Naive thymus-derived CD4-positive, alpha-beta T cell (primary cell): Measurements from ENCODE around the gene EFNA1. TPM values are rescaled to one million over a fixed set of nuclear protein-coding genes. Genes with fewer than 3 reads are reported as not detected.

Experiments used
- ATAC-seq: fragments of 150-1000 bp; cut with Tn5 transposase; 2 replicates; pipeline ENCODE4 v1.10.0; 2021; ENCODE audit warnings: mild to moderate bottlenecking, moderate library complexity
- CTCF ChIA-PET: fragments of 350-600 bp; sonication (Branson Sonifier 250); formaldehyde crosslinking; loops from one replicate; lab custom pipeline; 2021; ENCODE audit warnings: antibody characterized with exemption; lab: Charles Lee
- POLR2A ChIA-PET: fragments of 350-600 bp; sonication (Branson Sonifier 250); formaldehyde crosslinking; loops from one replicate; lab custom pipeline; 2021; ENCODE audit warnings: antibody characterized with exemption, inconsistent platforms; lab: Charles Lee
- DNase-seq, 9 donors: peaks; one replicate each; pipeline versions ENCODE4 v3.0.0 to v3.0.0-alpha.2; 2020 to 2022; ENCODE audit warnings: mixed read lengths in 1 of 9
- H3K27ac ChIP-seq: one replicate; pipeline ENCODE4 v1.7.0; 2013; ENCODE audit warnings: mild to moderate bottlenecking, low read depth, low read length, moderate library complexity
- H3K27me3 ChIP-seq, 2 donors: one replicate each; pipeline ENCODE4 v1.7.0; 2013; ENCODE audit warnings: low read length in 2 of 2, mild to moderate bottlenecking in 2 of 2, moderate library complexity in 2 of 2; ENCODE audit not compliant: control insufficient read depth in 2 of 2, insufficient read depth in 2 of 2
- H3K36me3 ChIP-seq, 3 experiments: 1 replicate in 2 of 3; 2 replicates in 1 of 3; pipeline ENCODE4 v1.7.0; 2013; ENCODE audit warnings: low read length in 3 of 3, mild to moderate bottlenecking in 3 of 3, moderate library complexity in 1 of 3; ENCODE audit not compliant: insufficient read depth in 3 of 3, control insufficient read depth in 2 of 3
- H3K4me1 ChIP-seq, 2 donors: one replicate each; pipeline ENCODE4 v1.7.0; 2013; ENCODE audit warnings: low read length in 2 of 2, mild to moderate bottlenecking in 2 of 2, moderate library complexity in 1 of 2; ENCODE audit not compliant: control insufficient read depth in 2 of 2, insufficient read depth in 2 of 2
- H3K4me3 ChIP-seq: 2 replicates; pipeline ENCODE4 v1.7.0; 2013; ENCODE audit warnings: mild to moderate bottlenecking, low read length
- H3K9me3 ChIP-seq, 3 experiments: 1 replicate in 2 of 3; 2 replicates in 1 of 3; pipeline ENCODE4 v1.7.0; 2013; ENCODE audit warnings: low read length in 3 of 3; ENCODE audit not compliant: control insufficient read depth in 2 of 3
- H3K27ac Mint-ChIP-seq, 9 donors: one replicate each; pipeline ENCODE4 v1.8.0; 2020 to 2022; ENCODE audit warnings: mixed read lengths in 9 of 9, mild to moderate bottlenecking in 8 of 9, moderate library complexity in 5 of 9, inconsistent platforms in 2 of 9
- H3K27me3 Mint-ChIP-seq, 5 donors: one replicate each; pipeline ENCODE4 v1.8.0; 2021 to 2022; ENCODE audit warnings: mixed read lengths in 5 of 5, mild to moderate bottlenecking in 1 of 5
- H3K36me3 Mint-ChIP-seq, 5 donors: one replicate each; pipeline ENCODE4 v1.8.0; 2020 to 2022; ENCODE audit warnings: mixed read lengths in 5 of 5, mild to moderate bottlenecking in 3 of 5, inconsistent platforms in 1 of 5
- H3K4me1 Mint-ChIP-seq, 7 donors: one replicate each; pipeline ENCODE4 v1.8.0; 2020 to 2022; ENCODE audit warnings: mixed read lengths in 7 of 7, mild to moderate bottlenecking in 3 of 7, inconsistent platforms in 1 of 7
- H3K4me3 Mint-ChIP-seq, 10 donors: one replicate each; pipeline ENCODE4 v1.8.0; 2020 to 2022; ENCODE audit warnings: mild to moderate bottlenecking in 10 of 10, mixed read lengths in 10 of 10, moderate library complexity in 6 of 10, inconsistent platforms in 2 of 10
- H3K9me3 Mint-ChIP-seq, 11 donors: one replicate each; pipeline ENCODE4 v1.8.0; 2020 to 2022; ENCODE audit warnings: mixed read lengths in 11 of 11, mild to moderate bottlenecking in 4 of 11, inconsistent platforms in 1 of 11, moderate library complexity in 1 of 11
- intact Hi-C, 2 donors: fragments of 100-400 bp; cut with micrococcal nuclease; formaldehyde crosslinking; loops; one replicate each; pipeline ENCODE4 v1.15.1; 2023
- polyA plus RNA-seq, 2 donors: library from polyadenylated mRNA; unstranded; fragments of 300-500 nt; fragmentation: Illumina TruSeq; gene quantifications; one replicate each; pipeline ENCODE4 v1.2.3, GENCODE V29; 2021
- total RNA-seq, 6 experiments: library from RNA in 5 of 6; stranded (reverse) in 5 of 6; gene quantifications; 1 replicate in 5 of 6; 2 replicates in 1 of 6; pipeline ENCODE4 v1.2.3 and lab custom pipeline; 2021 to 2026

The EFNA1 gene
- total and polyA plus RNA-seq, 7 experiments from 2014 or later, result 4.0 to 16.8 (median 7.1) TPM; not detected in 1

GRCh38 chr1:155128755-155129473, 1.2 kb downstream of the EFNA1 start:
- H3K4me3 ChIP-seq, result peak overlapping the region; percentile 59
- H3K36me3 Mint-ChIP-seq, result peaks cover 0 to 9% (median 2%) of the 10 kb centered on the region in 5 donors
- H3K36me3 ChIP-seq, result peaks cover 0 to 15% (median 0%) of the 10 kb centered on the region in 3 experiments
- peak overlapping the region in 8 of 9 donors; percentile 74 to 96 (median 86) for H3K27ac Mint-ChIP-seq
- no peaks in the 10 kb centered on the region for H3K9me3 ChIP-seq
- H3K9me3 Mint-ChIP-seq, result no peaks in the 10 kb centered on the region
- POLR2A ChIA-PET, result interaction anchor here (0.5 to 2.1 kb wide), 4 partner anchors 8 to 57 kb away, joined by 3 to 7 read pairs (median 3); partner anchors contain the start of gene KRTCAP2
- ATAC-seq (peak; percentile 33), DNase-seq (peak in 4 of 9 donors; percentile 16 to 29 (median 22))
- peaks cover 0 to 58% (median 7%) of the 10 kb centered on the region in 5 donors for H3K27me3 Mint-ChIP-seq
- peaks cover 22 to 49% (median 38%) of the 10 kb centered on the region in 7 donors for H3K4me1 Mint-ChIP-seq
- peak overlapping the region; percentile 18 to 97 (median 89) for H3K4me3 Mint-ChIP-seq
- H3K27ac ChIP-seq, result peak overlapping the region; percentile 55
- CTCF ChIA-PET, result interaction anchor here (0.7 to 2.9 kb wide), 4 partner anchors 11 to 44 kb away, joined by 3 to 14 read pairs (median 6); partner anchors contain the start of genes DPM3 and KRTCAP2
- intact Hi-C loops, result loop anchor here in 1 of 2 donors (1.0 kb wide), 1 partner anchor 11 kb away; the partner anchor contains the start of gene DPM3
- H3K27me3 ChIP-seq, result peaks cover 0 to 6% of the 10 kb centered on the region in 2 donors
- H3K4me1 ChIP-seq, result peaks cover 24 to 27% of the 10 kb centered on the region in 2 donors

GRCh38 chr1:155130272-155131006, 2.8 kb downstream of the EFNA1 start:
- Histone ChIP-seq H3K27ac (peak overlapping the region; percentile 55), H3K4me1 (peaks cover 30 to 32% of the 10 kb centered on the region in 2 donors), H3K36me3 (peaks cover 0 to 18% (median 0%) of the 10 kb centered on the region in 3 experiments), H3K9me3 (no peaks in the 10 kb centered on the region), H3K4me3 (no peak overlapping the region), H3K27me3 (peaks cover 0 to 6% of the 10 kb centered on the region in 2 donors)
- Mint-ChIP-seq H3K4me1 (peaks cover 32 to 57% (median 48%) of the 10 kb centered on the region in 7 donors), H3K27ac (peak overlapping the region in 8 of 9 donors; percentile 19 to 96 (median 84)), H3K27me3 (peaks cover 0 to 44% (median 7%) of the 10 kb centered on the region in 5 donors), H3K36me3 (peaks cover 0 to 9% (median 2%) of the 10 kb centered on the region in 5 donors), H3K9me3 (no peaks in the 10 kb centered on the region), H3K4me3 (peak overlapping the region in 9 of 10 donors; percentile 9 to 97 (median 88))
- ATAC-seq (no peak), DNase-seq (no peak)
- intact Hi-C loops, result no loop called here
- ChIA-PET CTCF (interaction anchor here (1.6 to 2.9 kb wide), 3 partner anchors 39 to 45 kb away, joined by 4 to 14 read pairs (median 8); partner anchors contain the start of gene KRTCAP2), POLR2A (interaction anchor here (0.7 to 1.3 kb wide), 5 partner anchors 9 to 113 kb away, joined by 3 to 5 read pairs (median 3); no protein-coding TSS in a partner anchor)

- Histone ChIP-seq H3K27me3 (peaks cover 0 to 6% of the 10 kb centered on the region in 2 donors), H3K4me3 (no peak overlapping the region), H3K36me3 (peaks cover 0 to 24% (median 0%) of the 10 kb centered on the region in 3 experiments), H3K4me1 (peaks cover 30 to 32% of the 10 kb centered on the region in 2 donors), H3K9me3 (no peaks in the 10 kb centered on the region), H3K27ac (peak overlapping the region; percentile 55)
- Mint-ChIP-seq H3K4me3 (peak overlapping the region in 3 of 10 donors; percentile 12 to 97 (median 55)), H3K27me3 (peaks cover 0 to 38% (median 7%) of the 10 kb centered on the region in 5 donors), H3K4me1 (peaks cover 37 to 57% (median 52%) of the 10 kb centered on the region in 7 donors), H3K27ac (peak overlapping the region in 7 of 9 donors; percentile 54 to 96 (median 79)), H3K9me3 (no peaks in the 10 kb centered on the region), H3K36me3 (peaks cover 0 to 9% (median 3%) of the 10 kb centered on the region in 5 donors)
- intact Hi-C loops, result no loop called here
- ChIA-PET CTCF (interaction anchor here (1.6 kb wide), 1 partner anchor 46 kb away, joined by 4 read pairs; no protein-coding TSS in a partner anchor), POLR2A (interaction anchor here (0.8 kb wide), 1 partner anchor 11 kb away, joined by 3 read pairs; no protein-coding TSS in a partner anchor)
- ATAC-seq, result no peak
- no peak for DNase-seq
These were observed 3.6 kb downstream of the EFNA1 start for GRCh38 chr1:155131285-155131684.

- peaks cover 0 to 32% (median 4%) of the 10 kb centered on the region in 5 donors for H3K27me3 Mint-ChIP-seq
- H3K4me3 ChIP-seq, result no peak overlapping the region
- H3K4me3 Mint-ChIP-seq, result peak overlapping the region in 1 of 10 donors; percentile 18
- ChIA-PET CTCF (interaction anchor here (1.6 kb wide), 1 partner anchor 47 kb away, joined by 4 read pairs; no protein-coding TSS in a partner anchor), POLR2A (no interaction called here)
- no peaks in the 10 kb centered on the region for H3K9me3 ChIP-seq
- intact Hi-C loops, result no loop called here
- H3K27me3 ChIP-seq, result peaks cover 0 to 6% of the 10 kb centered on the region in 2 donors
- H3K27ac Mint-ChIP-seq, result peak overlapping the region in 5 of 9 donors; percentile 60 to 91 (median 75)
- no peaks in the 10 kb centered on the region for H3K9me3 Mint-ChIP-seq
- H3K4me1 ChIP-seq, result peaks cover 26 to 35% of the 10 kb centered on the region in 2 donors
- no peak for ATAC-seq
- H3K4me1 Mint-ChIP-seq, result peaks cover 37 to 56% (median 52%) of the 10 kb centered on the region in 7 donors
- DNase-seq, result no peak
- H3K27ac ChIP-seq, result no peak overlapping the region
- peaks cover 0 to 24% (median 0%) of the 10 kb centered on the region in 3 experiments for H3K36me3 ChIP-seq
- H3K36me3 Mint-ChIP-seq, result peaks cover 0 to 9% (median 2%) of the 10 kb centered on the region in 5 donors
These were observed 4.2 kb downstream of the EFNA1 start for GRCh38 chr1:155131856-155132255.

- Histone ChIP-seq H3K27ac (peak overlapping the region; percentile 99), H3K4me1 (peaks cover 10 to 31% of the 10 kb centered on the region in 2 donors), H3K4me3 (no peak overlapping the region), H3K9me3 (no peaks in the 10 kb centered on the region), H3K36me3 (peaks cover 0 to 24% (median 0%) of the 10 kb centered on the region in 3 experiments), H3K27me3 (peaks cover 0 to 6% of the 10 kb centered on the region in 2 donors)
- ChIA-PET CTCF (interaction anchor here (1.0 to 3.0 kb wide), 3 partner anchors 42 to 60 kb away, joined by 3 to 14 read pairs (median 4); no protein-coding TSS in a partner anchor), POLR2A (interaction anchor here (1.6 to 1.9 kb wide), 2 partner anchors 41 to 178 kb away, joined by 4 to 5 read pairs; partner anchors contain the start of gene PBXIP1)
- ATAC-seq (no peak), DNase-seq (no peak)
- intact Hi-C loops, result loop anchor here in 1 of 2 donors (2.0 kb wide), 3 partner anchors 49 to 575 kb away; partner anchors contain the start of gene UBE2Q1
- H3K4me1 Mint-ChIP-seq, result peaks cover 40 to 61% (median 54%) of the 10 kb centered on the region in 7 donors
- peaks cover 0 to 14% (median 0%) of the 10 kb centered on the region in 5 donors for H3K27me3 Mint-ChIP-seq
- no peaks in the 10 kb centered on the region for H3K9me3 Mint-ChIP-seq
- H3K36me3 Mint-ChIP-seq, result peaks cover 0 to 11% (median 4%) of the 10 kb centered on the region in 5 donors
- peak overlapping the region in 5 of 10 donors; percentile 17 to 100 (median 92) for H3K4me3 Mint-ChIP-seq
- peak overlapping the region in 6 of 9 donors; percentile 1 to 99 (median 72) for H3K27ac Mint-ChIP-seq
These were observed 6.2 kb downstream of the EFNA1 start for GRCh38 chr1:155133799-155134281.
